Heart left ventricle (tissue), 16 donors: Measurements from ENCODE around the gene BNIPL. TPM values are rescaled to one million over a fixed set of nuclear protein-coding genes. Genes with fewer than 3 reads are reported as not detected.
A peak's percentile ranks its signal among the peaks of the same experiment; 100 is the strongest.

Experiments used
- ATAC-seq, 4 donors: fragments of 200-7000 bp; cut with Tn5 transposase; one replicate each; pipeline ENCODE4 v1.9.1; 2020 to 2022; ENCODE audit warnings: moderate library complexity in 4 of 4, mild to moderate bottlenecking in 3 of 4, moderate number of reproducible peaks in 1 of 4
- DNase-seq, 5 donors: peaks; one replicate each; pipeline ENCODE4 v3.0.0-alpha.2; 2020
- H3K27ac ChIP-seq, 12 donors: fragments of 200-600 bp; sonication (generic) in 4 of 12; one replicate each; pipeline versions ENCODE4 v1.5.0 to v1.8.0; 2016 to 2022; ENCODE audit warnings: mild to moderate bottlenecking in 2 of 12
- H3K27me3 ChIP-seq, 9 donors: fragments of 200-600 bp; sonication (generic) in 2 of 9; one replicate each; pipeline versions ENCODE4 v1.5.1 to v1.8.0; 2016 to 2022; ENCODE audit warnings: mild to moderate bottlenecking in 3 of 9
- H3K36me3 ChIP-seq, 9 donors: fragments of 200-600 bp; sonication (generic) in 2 of 9; one replicate each; pipeline versions ENCODE4 v1.5.0 to v1.8.0; 2018 to 2022; ENCODE audit warnings: mild to moderate bottlenecking in 2 of 9
- H3K4me1 ChIP-seq, 12 donors: fragments of 200-600 bp; sonication (generic) in 4 of 12; one replicate each; pipeline versions ENCODE4 v1.5.0 to v1.8.0; 2016 to 2022; ENCODE audit warnings: mild to moderate bottlenecking in 3 of 12
- H3K4me3 ChIP-seq, 12 donors: fragments of 200-600 bp; sonication (generic) in 4 of 12; one replicate each; pipeline versions ENCODE4 v1.5.0 to v1.8.0; 2017 to 2022; ENCODE audit warnings: mild to moderate bottlenecking in 9 of 12, moderate library complexity in 4 of 12
- H3K9me3 ChIP-seq, 12 donors: fragments of 200-600 bp; sonication (generic) in 4 of 12; one replicate each; pipeline versions ENCODE4 v1.5.0 to v1.8.0; 2016 to 2022; ENCODE audit warnings: mild to moderate bottlenecking in 1 of 12
- POLR2A ChIP-seq, 2 donors: fragments of 450-650 bp; IDR thresholded peaks; one replicate each; pipeline ENCODE4 v1.6.1; 2017; ENCODE audit warnings: antibody characterized with exemption in 2 of 2, mild to moderate bottlenecking in 2 of 2, moderate library complexity in 2 of 2
- WGBS, 4 donors: extraction: QIAGEN DNeasy Blood & Tissue Kit in 2 of 4; methylation state at CpG; one replicate each; pipeline versions ENCODE4 v1.1.5 to v1.1.7; 2013 to 2018; 5-methylcytosine and 5-hydroxymethylcytosine counted together
- intact Hi-C, 10 donors: fragments of 100-400 bp; cut with DNase I; formaldehyde crosslinking; loops; one replicate each; pipeline versions ENCODE4 v1.11.1 to v1.14.2; 2022
- polyA plus RNA-seq, 2 donors: library from polyadenylated mRNA; stranded (reverse); fragments of 200-250 nt; gene quantifications; one replicate each; pipeline ENCODE4 v1.2.3, GENCODE V29; 2013
- total RNA-seq, 9 donors: library from RNA; depleted of rRNA in 2 of 9; stranded (reverse); fragments of >200 nt in 2 of 9; fragmentation: NEBNext Ultra II Directional in 3 of 9; extraction: Animal tissue kit (Norgen Biotek cat#: 25700) in 3 of 9; gene quantifications; one replicate each; pipeline versions ENCODE4 v1.1.0 to v1.2.4, GENCODE V29; 2016 to 2023
- TF ChIP-seq, protein P1 (sequence below), 12 donors: fragments of 200-600 bp; sonication (generic) in 4 of 12; IDR thresholded peaks; one replicate each; pipeline versions ENCODE4 v1.5.0 to v1.8.0; 2018 to 2022; ENCODE audit warnings: antibody characterized with exemption in 12 of 12, mild to moderate bottlenecking in 5 of 12
- donor health status: ischemic (EF 13 %, LVEDD 7.1; RV severe dilation, severe dysfunction).
- donor health status: healthy with polysubstance abuse.
- donor health status: DM: no; HTN: yes; CAD: no.
- donor health status: DM: no; HTN: no; CAD: no.
- donor health status: ischemic (EF 25% LVEDD 6.9; RV normal size, moderate dysfunction).
- donor health status: ischemic (EF 25% LVEDD 5.7; RV mildly dilated, moderate dysfunction).
- donor health status: healthy.
- donor health status: DM: yes; HTN: yes; CAD: no.
- donor health status: ischemic (EF 35%, LVEDD 5.7; RV mildly dilated, moderate dysfunction).
- donor health status: nonischemic (EF 11% LVEDD 7.7; RV severe dilation, severe dysfunction).
- donor health status: DM: yes; HTN: yes; CAD: no.
- donor health status: PGD.
- donor health status: ischemic (EF 29% LVEDD 5.4; RV normal size, mild dysfunction).
- donor health status: nonischemic (EF 23%, LVEDD 6.1; RV moderate dilation, normal function).

The BNIPL gene
- total and polyA plus RNA-seq, 11 donors, result 0.07 to 0.65 (median 0.38) TPM; not detected in 2

DNA sequence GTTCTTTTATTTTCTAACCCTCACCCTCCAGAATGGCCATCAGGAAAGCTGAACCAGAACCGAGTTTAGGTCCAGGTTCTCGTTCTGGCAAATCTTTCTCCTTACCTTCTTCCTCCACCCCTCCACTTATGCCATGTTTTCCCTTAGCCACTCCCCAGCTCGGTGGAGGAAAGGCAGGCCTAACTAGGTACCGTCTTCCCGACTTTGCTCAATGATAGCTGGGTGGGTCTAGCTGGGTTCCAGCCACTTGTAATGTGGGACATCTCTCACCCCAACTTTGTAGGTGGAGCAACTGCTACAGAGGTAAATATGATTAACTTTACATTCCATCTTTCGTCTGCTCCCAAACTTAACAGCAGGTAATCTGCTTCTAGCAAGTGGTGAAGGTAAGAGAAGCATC lies 646 bp downstream of the BNIPL start:
- intact Hi-C loops, result no loop called here
- TF ChIP-seq POLR2A (IDR thresholded peaks at IDR 0.05), result no peak
- TF ChIP-seq, protein P1, sequence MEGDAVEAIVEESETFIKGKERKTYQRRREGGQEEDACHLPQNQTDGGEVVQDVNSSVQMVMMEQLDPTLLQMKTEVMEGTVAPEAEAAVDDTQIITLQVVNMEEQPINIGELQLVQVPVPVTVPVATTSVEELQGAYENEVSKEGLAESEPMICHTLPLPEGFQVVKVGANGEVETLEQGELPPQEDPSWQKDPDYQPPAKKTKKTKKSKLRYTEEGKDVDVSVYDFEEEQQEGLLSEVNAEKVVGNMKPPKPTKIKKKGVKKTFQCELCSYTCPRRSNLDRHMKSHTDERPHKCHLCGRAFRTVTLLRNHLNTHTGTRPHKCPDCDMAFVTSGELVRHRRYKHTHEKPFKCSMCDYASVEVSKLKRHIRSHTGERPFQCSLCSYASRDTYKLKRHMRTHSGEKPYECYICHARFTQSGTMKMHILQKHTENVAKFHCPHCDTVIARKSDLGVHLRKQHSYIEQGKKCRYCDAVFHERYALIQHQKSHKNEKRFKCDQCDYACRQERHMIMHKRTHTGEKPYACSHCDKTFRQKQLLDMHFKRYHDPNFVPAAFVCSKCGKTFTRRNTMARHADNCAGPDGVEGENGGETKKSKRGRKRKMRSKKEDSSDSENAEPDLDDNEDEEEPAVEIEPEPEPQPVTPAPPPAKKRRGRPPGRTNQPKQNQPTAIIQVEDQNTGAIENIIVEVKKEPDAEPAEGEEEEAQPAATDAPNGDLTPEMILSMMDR (IDR thresholded peaks at IDR 0.05), result no peak
- no peak overlapping the region for H3K27ac ChIP-seq
- 86 to 91% (median 90%) methylated on average over 6 of the region's 6 CpGs for WGBS, 4 donors
- H3K4me3 ChIP-seq, result no peak overlapping the region
- peaks cover 0 to 34% (median 27%) of the 10 kb centered on the region in 9 donors for H3K36me3 ChIP-seq
- H3K4me1 ChIP-seq, result peaks cover 0 to 18% (median 0%) of the 10 kb centered on the region in 12 donors
- H3K9me3 ChIP-seq, result no peaks in the 10 kb centered on the region
- H3K27me3 ChIP-seq, result no peaks in the 10 kb centered on the region
- no peak for DNase-seq
- no peak for ATAC-seq

DNA sequence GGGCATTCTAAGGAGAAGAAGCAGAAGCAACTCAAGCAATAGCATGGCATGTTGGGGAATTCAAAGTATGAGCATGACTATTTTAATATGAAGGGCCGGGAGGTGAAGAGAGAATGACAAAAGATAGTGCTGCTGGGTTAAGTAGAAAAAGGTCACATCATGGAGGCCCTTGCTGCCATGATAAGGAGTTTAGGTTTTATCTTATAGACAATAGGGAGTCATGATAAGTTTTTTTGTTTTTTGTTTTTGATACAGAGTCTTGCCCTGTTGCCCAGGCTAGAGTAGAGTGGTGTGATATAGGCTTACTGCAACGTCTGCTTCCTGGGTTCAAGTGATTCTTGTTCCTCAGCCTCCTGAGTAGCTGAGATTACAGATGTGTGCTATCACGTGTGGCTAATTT lies 3.1 kb downstream of the BNIPL start:
- no peaks in the 10 kb centered on the region for H3K27me3 ChIP-seq
- no peak overlapping the region for H3K27ac ChIP-seq
- intact Hi-C loops, result no loop called here
- TF ChIP-seq POLR2A (IDR thresholded peaks at IDR 0.05), result no peak
- TF ChIP-seq, protein P1 (IDR thresholded peaks at IDR 0.05), result no peak
- WGBS, 4 donors, result 46 to 64% (median 63%) methylated on average over 3 of the region's 3 CpGs
- peaks cover 0 to 18% (median 0%) of the 10 kb centered on the region in 12 donors for H3K4me1 ChIP-seq
- H3K36me3 ChIP-seq, result peaks cover 0 to 24% (median 8%) of the 10 kb centered on the region in 9 donors
- no peak for DNase-seq
- no peak for ATAC-seq
- no peaks in the 10 kb centered on the region for H3K9me3 ChIP-seq
- H3K4me3 ChIP-seq, result no peak overlapping the region

DNA sequence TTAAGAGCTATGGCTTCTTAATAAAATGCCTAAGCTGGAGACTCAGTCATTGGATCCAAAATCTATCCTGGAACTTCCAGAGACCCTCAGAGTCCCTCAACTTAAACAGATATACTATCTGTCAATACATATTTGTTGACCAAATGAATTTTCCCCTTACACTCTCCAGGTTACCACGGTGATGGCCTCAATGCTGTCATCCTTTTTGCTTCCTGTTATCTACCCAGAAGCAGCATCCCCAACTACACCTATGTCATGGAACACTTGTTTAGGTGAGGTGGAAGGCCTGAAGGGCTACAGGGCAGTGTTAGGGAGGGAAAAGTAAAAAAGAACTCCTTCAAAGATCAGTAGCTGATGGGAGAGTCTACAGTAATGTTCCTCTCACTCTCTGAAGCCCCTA lies 6.8 kb downstream of the BNIPL start:
- ATAC-seq (no peak), DNase-seq (no peak)
- no peaks in the 10 kb centered on the region for H3K9me3 ChIP-seq
- H3K36me3 ChIP-seq, result peaks cover 0 to 12% (median 0%) of the 10 kb centered on the region in 9 donors
- WGBS, 4 donors, result 81 to 100% (median 95%) methylated on average over 1 of the region's 1 CpG
- H3K27ac ChIP-seq, result no peak overlapping the region
- intact Hi-C loops, result no loop called here
- H3K27me3 ChIP-seq, result no peaks in the 10 kb centered on the region
- H3K4me1 ChIP-seq, result peaks cover 0 to 14% (median 7%) of the 10 kb centered on the region in 12 donors
- H3K4me3 ChIP-seq, result no peak overlapping the region
- TF ChIP-seq, protein P1 (IDR thresholded peaks at IDR 0.05), result no peak
- TF ChIP-seq POLR2A (IDR thresholded peaks at IDR 0.05), result no peak

DNA sequence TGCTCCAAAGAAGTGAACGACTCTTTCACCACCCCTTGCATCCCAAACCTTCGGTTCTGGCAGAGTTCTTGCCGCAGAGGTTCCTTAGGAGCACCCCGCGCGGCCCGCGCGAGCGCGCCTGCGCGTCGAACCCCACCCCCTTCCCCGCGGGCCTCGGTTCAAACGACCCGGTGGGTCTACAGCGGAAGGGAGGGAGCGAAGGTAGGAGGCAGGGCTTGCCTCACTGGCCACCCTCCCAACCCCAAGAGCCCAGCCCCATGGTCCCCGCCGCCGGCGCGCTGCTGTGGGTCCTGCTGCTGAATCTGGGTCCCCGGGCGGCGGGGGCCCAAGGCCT lies 11.2 kb downstream of the BNIPL start, which contains the start of gene C1orf56:
TSS of gene C1orf56 (plus strand) at position 161 of the 334 bp plus-strand sequence. CDS start at position 258, 97 bp downstream.
- no peaks in the 10 kb centered on the region for H3K27me3 ChIP-seq
- ATAC-seq (peak; percentile 67 to 85 (median 84)), DNase-seq (peak; percentile 67 to 85 (median 74))
- TF ChIP-seq, protein P1 (IDR thresholded peaks at IDR 0.05), result no peak
- TF ChIP-seq POLR2A (IDR thresholded peaks at IDR 0.05), result peak; percentile 8 to 69
- peak within 1 kb of the TSS; percentile 60 to 87 (median 77) for H3K4me3 ChIP-seq
- intact Hi-C loops, result loop anchor here in 1 of 10 donors (5.0 kb wide), 1 partner anchor 40 kb away; the partner anchor contains the start of genes MINDY1 and PRUNE1
- WGBS, 4 donors, result 0 to 4% (median 0%) methylated on average over 3 to 29 of the region's 29 CpGs
- no peaks in the 10 kb centered on the region for H3K9me3 ChIP-seq
- H3K36me3 ChIP-seq, result peaks cover 0 to 39% (median 20%) of the 10 kb centered on the region in 9 donors
- peak within 1 kb of the TSS; percentile 53 to 95 (median 90) for H3K27ac ChIP-seq
- H3K4me1 ChIP-seq, result peaks cover 0 to 42% (median 19%) of the 10 kb centered on the region in 12 donors
